HFFc6 (cell line): ENCODE data around the gene GCA. TPM values are rescaled to one million over a fixed set of nuclear protein-coding genes. Genes with fewer than 3 reads are reported as not detected.

ENCODE experiments used
- DNase-seq: peaks from one replicate; pipeline ENCODE4 v3.0.0-alpha.2; 2018
- H3K27ac Mint-ChIP-seq: 2 replicates; pipeline ENCODE4 v1.8.0; 2020; ENCODE audit warnings: mild to moderate bottlenecking, mixed read lengths
- H3K27me3 Mint-ChIP-seq: 2 replicates; pipeline ENCODE4 v1.8.0; 2021; ENCODE audit warnings: mild to moderate bottlenecking, moderate library complexity, mixed read lengths; ENCODE audit not compliant: insufficient read depth
- H3K36me3 Mint-ChIP-seq: 2 replicates; pipeline ENCODE4 v1.8.0; 2021; ENCODE audit warnings: low read depth, mixed read lengths
- H3K4me1 Mint-ChIP-seq: 2 replicates; pipeline ENCODE4 v1.8.0; 2020; ENCODE audit warnings: low read depth, mixed read lengths
- H3K4me3 Mint-ChIP-seq: 2 replicates; pipeline ENCODE4 v1.8.0; 2020; ENCODE audit warnings: mild to moderate bottlenecking, moderate library complexity, mixed read lengths
- H3K9me3 Mint-ChIP-seq: 2 replicates; pipeline ENCODE4 v1.8.0; 2020; ENCODE audit warnings: mild to moderate bottlenecking, mixed read lengths
- CTCF ChIP-seq: fragments of 200-600 bp; sonication (generic); IDR thresholded peaks from 2 replicates; pipeline ENCODE4 v1.5.0; 2021; ENCODE audit warnings: antibody characterized with exemption, mild to moderate bottlenecking
- total RNA-seq, 6 experiments: library from RNA; stranded (reverse); fragmentation: NEBNext Ultra II Directional; extraction: Animal tissue kit (Norgen Biotek cat#: 25700); gene quantifications; 2 replicates in 1 of 6; 3 replicates in 5 of 6; pipeline ENCODE4 v1.2.3, GENCODE V29; 2021

The GCA gene
- total RNA-seq, 6 experiments from 2014 or later = 0.20 to 0.29 (median 0.28) TPM; not detected in 2

- peaks cover 4% of the 10 kb centered on the region; the same call in 1 of the 2 replicates for H3K9me3 Mint-ChIP-seq
- no peak overlapping the region for H3K27ac Mint-ChIP-seq
- TF ChIP-seq CTCF = no peak
- peaks cover 6% of the 10 kb centered on the region for H3K4me1 Mint-ChIP-seq
- no peak for DNase-seq
- no peak overlapping the region for H3K4me3 Mint-ChIP-seq
- H3K27me3 Mint-ChIP-seq = peaks cover 10% of the 10 kb centered on the region; the same call in 1 of the 2 replicates
- peaks cover 4% of the 10 kb centered on the region; the same call in 1 of the 2 replicates for H3K36me3 Mint-ChIP-seq
Observed at GRCh38 chr2:162342841-162343240, 1.1 kb upstream of the GCA start.

- no peak for TF ChIP-seq CTCF
- peaks cover 4% of the 10 kb centered on the region; the same call in 1 of the 2 replicates for H3K9me3 Mint-ChIP-seq
- peaks cover 6% of the 10 kb centered on the region for H3K4me1 Mint-ChIP-seq
- peaks cover 10% of the 10 kb centered on the region; the same call in 1 of the 2 replicates for H3K27me3 Mint-ChIP-seq
- no peak overlapping the region for H3K27ac Mint-ChIP-seq
- peak overlapping the region; percentile 84 for H3K4me3 Mint-ChIP-seq
- peaks cover 4% of the 10 kb centered on the region; the same call in 1 of the 2 replicates for H3K36me3 Mint-ChIP-seq
- DNase-seq = no peak
Observed at GRCh38 chr2:162343492-162343823, 474 bp upstream of the GCA start.

- H3K36me3 Mint-ChIP-seq = peaks cover 4% of the 10 kb centered on the region; the same call in 1 of the 2 replicates
- H3K27me3 Mint-ChIP-seq = peaks cover 10% of the 10 kb centered on the region; the same call in 1 of the 2 replicates
- H3K4me3 Mint-ChIP-seq = peak overlapping the region; percentile 84
- no peak for DNase-seq
- H3K27ac Mint-ChIP-seq = no peak overlapping the region
- peaks cover 6% of the 10 kb centered on the region for H3K4me1 Mint-ChIP-seq
- H3K9me3 Mint-ChIP-seq = peaks cover 4% of the 10 kb centered on the region; the same call in 1 of the 2 replicates
- no peak for TF ChIP-seq CTCF
Observed at GRCh38 chr2:162344617-162344950, 652 bp downstream of the GCA start.

GRCh38 chr2:162365392-162365791 lies 21.5 kb downstream of the GCA start:
- Mint-ChIP-seq H3K4me3 (no peak overlapping the region), H3K36me3 (no peaks in the 10 kb centered on the region), H3K4me1 (no peaks in the 10 kb centered on the region), H3K9me3 (no peaks in the 10 kb centered on the region), H3K27ac (no peak overlapping the region), H3K27me3 (no peaks in the 10 kb centered on the region)
- DNase-seq = no peak
- no peak for TF ChIP-seq CTCF

- DNase-seq = no peak
- no peak overlapping the region for H3K4me3 Mint-ChIP-seq
- no peaks in the 10 kb centered on the region for H3K4me1 Mint-ChIP-seq
- no peak for TF ChIP-seq CTCF
- H3K36me3 Mint-ChIP-seq = no peaks in the 10 kb centered on the region
- H3K27me3 Mint-ChIP-seq = no peaks in the 10 kb centered on the region
- no peak overlapping the region for H3K27ac Mint-ChIP-seq
- no peaks in the 10 kb centered on the region for H3K9me3 Mint-ChIP-seq
Observed at GRCh38 chr2:162368494-162368893, 24.6 kb downstream of the GCA start.

- no peak overlapping the region for H3K27ac Mint-ChIP-seq
- no peaks in the 10 kb centered on the region for H3K36me3 Mint-ChIP-seq
- no peaks in the 10 kb centered on the region for H3K27me3 Mint-ChIP-seq
- no peak for DNase-seq
- no peaks in the 10 kb centered on the region for H3K4me1 Mint-ChIP-seq
- no peak overlapping the region for H3K4me3 Mint-ChIP-seq
- H3K9me3 Mint-ChIP-seq = no peaks in the 10 kb centered on the region
- no peak for TF ChIP-seq CTCF
Observed at GRCh38 chr2:162369551-162369950, 25.6 kb downstream of the GCA start.
